ENCODE measurements around the gene OBP2B. TPM values are rescaled to one million over a fixed set of nuclear protein-coding genes. Genes with fewer than 3 reads are reported as not detected.

The OBP2B gene
- total and polyA plus RNA-seq, 3 donors from 2014 or later = 34.0 to 53.0 (median 35.1) TPM

DNA sequence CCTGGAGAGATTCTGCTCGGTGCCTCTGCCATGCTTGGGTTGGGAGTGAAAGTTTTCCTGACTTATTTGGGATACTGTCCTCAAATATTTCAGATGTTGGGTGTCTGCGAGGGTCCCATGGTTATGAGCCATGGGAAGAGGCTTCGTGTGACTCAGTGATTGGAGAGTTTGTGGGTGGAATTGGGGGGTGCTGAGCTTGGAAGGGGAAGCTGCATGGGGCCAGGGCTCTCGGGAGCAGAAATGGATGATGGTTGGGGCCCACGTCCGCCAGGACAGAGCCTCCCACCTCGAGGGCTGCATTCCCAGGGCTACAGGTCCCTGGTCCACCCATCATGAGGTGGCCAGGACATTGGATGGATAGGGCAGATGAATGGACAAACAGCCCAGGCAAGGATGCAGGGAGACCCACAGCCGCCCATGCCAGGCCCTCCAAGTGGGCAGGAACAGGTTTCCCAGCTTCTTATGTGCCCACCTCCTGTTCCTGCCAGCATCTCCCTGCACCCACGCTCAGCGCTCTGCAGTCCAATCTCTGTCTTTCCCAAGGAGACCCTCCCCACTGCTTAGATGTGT lies 5.5 kb downstream of the OBP2B start:
- H3K4me3 ChIP-seq = no peak overlapping the region
- H3K27me3 ChIP-seq = no peaks in the 10 kb centered on the region
- 86 to 92% methylated on average over 9 to 10 of the region's 10 CpGs for WGBS, 2 donors
- intact Hi-C loops (cut with DNase I; ENCODE audit: low total_unique reads) = no loop called here
- no peak overlapping the region for H3K27ac ChIP-seq
- no peak for TF ChIP-seq POLR2A (IDR thresholded peaks at IDR 0.05)
- no peaks in the 10 kb centered on the region for H3K36me3 ChIP-seq (ENCODE audit: low read depth, missing control alignments)
- peak; percentile 1 for DNase-seq
- H3K9me3 ChIP-seq = no peaks in the 10 kb centered on the region
- no peaks in the 10 kb centered on the region for H3K4me1 ChIP-seq

- Histone ChIP-seq H3K36me3 (ENCODE audit: low read depth, missing control alignments) (no peaks in the 10 kb centered on the region), H3K9me3 (no peaks in the 10 kb centered on the region), H3K4me3 (no peak overlapping the region), H3K27ac (no peak overlapping the region), H3K27me3 (no peaks in the 10 kb centered on the region), H3K4me1 (no peaks in the 10 kb centered on the region)
- 92 to 94% methylated on average over 14 of the region's 14 CpGs for WGBS, 2 donors
- DNase-seq = peak; percentile 11
- intact Hi-C loops (cut with DNase I; ENCODE audit: low total_unique reads) = no loop called here
- TF ChIP-seq POLR2A (IDR thresholded peaks at IDR 0.05) = no peak
Observed at GRCh38 chr9:133202688-133203453, 6.2 kb downstream of the OBP2B start.

GRCh38 chr9:133202145-133202513 lies 6.9 kb downstream of the OBP2B start:
- Histone ChIP-seq H3K27ac (no peak overlapping the region), H3K27me3 (no peaks in the 10 kb centered on the region), H3K4me3 (no peak overlapping the region), H3K9me3 (no peaks in the 10 kb centered on the region), H3K4me1 (no peaks in the 10 kb centered on the region), H3K36me3 (ENCODE audit: low read depth, missing control alignments) (no peaks in the 10 kb centered on the region)
- 86 to 89% methylated on average over 9 to 11 of the region's 11 CpGs for WGBS, 2 donors
- no peak for TF ChIP-seq POLR2A (IDR thresholded peaks at IDR 0.05)
- TF ChIP-seq, protein P1, sequence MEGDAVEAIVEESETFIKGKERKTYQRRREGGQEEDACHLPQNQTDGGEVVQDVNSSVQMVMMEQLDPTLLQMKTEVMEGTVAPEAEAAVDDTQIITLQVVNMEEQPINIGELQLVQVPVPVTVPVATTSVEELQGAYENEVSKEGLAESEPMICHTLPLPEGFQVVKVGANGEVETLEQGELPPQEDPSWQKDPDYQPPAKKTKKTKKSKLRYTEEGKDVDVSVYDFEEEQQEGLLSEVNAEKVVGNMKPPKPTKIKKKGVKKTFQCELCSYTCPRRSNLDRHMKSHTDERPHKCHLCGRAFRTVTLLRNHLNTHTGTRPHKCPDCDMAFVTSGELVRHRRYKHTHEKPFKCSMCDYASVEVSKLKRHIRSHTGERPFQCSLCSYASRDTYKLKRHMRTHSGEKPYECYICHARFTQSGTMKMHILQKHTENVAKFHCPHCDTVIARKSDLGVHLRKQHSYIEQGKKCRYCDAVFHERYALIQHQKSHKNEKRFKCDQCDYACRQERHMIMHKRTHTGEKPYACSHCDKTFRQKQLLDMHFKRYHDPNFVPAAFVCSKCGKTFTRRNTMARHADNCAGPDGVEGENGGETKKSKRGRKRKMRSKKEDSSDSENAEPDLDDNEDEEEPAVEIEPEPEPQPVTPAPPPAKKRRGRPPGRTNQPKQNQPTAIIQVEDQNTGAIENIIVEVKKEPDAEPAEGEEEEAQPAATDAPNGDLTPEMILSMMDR (IDR thresholded peaks at IDR 0.05) = no peak
- intact Hi-C loops (cut with DNase I; ENCODE audit: low total_unique reads) = no loop called here
- peak; percentile 10 for DNase-seq

GRCh38 chr9:133201424-133202144 lies 7.5 kb downstream of the OBP2B start:
- Histone ChIP-seq H3K4me1 (no peaks in the 10 kb centered on the region), H3K27ac (no peak overlapping the region), H3K36me3 (ENCODE audit: low read depth, missing control alignments) (no peaks in the 10 kb centered on the region), H3K27me3 (no peaks in the 10 kb centered on the region), H3K9me3 (no peaks in the 10 kb centered on the region), H3K4me3 (no peak overlapping the region)
- intact Hi-C loops (cut with DNase I; ENCODE audit: low total_unique reads) = no loop called here
- TF ChIP-seq POLR2A (IDR thresholded peaks at IDR 0.05) = no peak
- TF ChIP-seq, protein P1 (IDR thresholded peaks at IDR 0.05) = no peak
- WGBS, 2 donors = 84 to 86% methylated on average over 6 to 13 of the region's 13 CpGs
- DNase-seq = peak; percentile 5

DNA sequence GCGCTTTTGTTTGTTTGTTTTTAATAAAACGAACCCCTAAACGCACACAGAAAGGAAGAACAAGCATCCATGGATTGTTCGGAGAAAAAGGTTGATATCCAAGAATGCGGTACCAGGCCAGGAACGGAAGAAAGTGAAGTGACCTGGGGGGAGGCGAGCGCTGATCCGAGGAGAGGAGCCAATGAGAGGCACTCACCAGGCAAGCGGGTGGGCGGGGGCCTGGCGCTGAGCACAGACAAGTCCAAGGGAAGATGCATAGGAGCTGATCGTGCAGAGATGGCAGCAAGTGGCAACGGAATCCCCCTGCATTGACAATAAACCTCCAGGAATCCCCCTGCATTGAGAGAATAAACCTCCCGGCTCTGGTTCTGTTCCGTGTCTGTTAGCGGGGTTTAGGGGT lies 8.4 kb downstream of the OBP2B start:
- 65 to 70% methylated on average over 17 of the region's 17 CpGs for WGBS, 2 donors
- no peak overlapping the region for H3K27ac ChIP-seq
- H3K27me3 ChIP-seq = no peaks in the 10 kb centered on the region

More for the DNA sequence above, 8.4 kb downstream of the OBP2B start:
- H3K36me3 ChIP-seq (ENCODE audit: low read depth, missing control alignments) = no peaks in the 10 kb centered on the region
- H3K9me3 ChIP-seq = no peaks in the 10 kb centered on the region
- TF ChIP-seq, protein P1 (IDR thresholded peaks at IDR 0.05) = no peak
- no peak for TF ChIP-seq POLR2A (IDR thresholded peaks at IDR 0.05)
- DNase-seq = no peak
- H3K4me3 ChIP-seq = peak overlapping the region in 1 of 2 donors; percentile 49
- intact Hi-C loops (cut with DNase I; ENCODE audit: low total_unique reads) = no loop called here
- no peaks in the 10 kb centered on the region for H3K4me1 ChIP-seq

Data from testis (tissue), 3 donors.